ENCODE measurements around the gene TRIM59.

The TRIM59 gene

DNA sequence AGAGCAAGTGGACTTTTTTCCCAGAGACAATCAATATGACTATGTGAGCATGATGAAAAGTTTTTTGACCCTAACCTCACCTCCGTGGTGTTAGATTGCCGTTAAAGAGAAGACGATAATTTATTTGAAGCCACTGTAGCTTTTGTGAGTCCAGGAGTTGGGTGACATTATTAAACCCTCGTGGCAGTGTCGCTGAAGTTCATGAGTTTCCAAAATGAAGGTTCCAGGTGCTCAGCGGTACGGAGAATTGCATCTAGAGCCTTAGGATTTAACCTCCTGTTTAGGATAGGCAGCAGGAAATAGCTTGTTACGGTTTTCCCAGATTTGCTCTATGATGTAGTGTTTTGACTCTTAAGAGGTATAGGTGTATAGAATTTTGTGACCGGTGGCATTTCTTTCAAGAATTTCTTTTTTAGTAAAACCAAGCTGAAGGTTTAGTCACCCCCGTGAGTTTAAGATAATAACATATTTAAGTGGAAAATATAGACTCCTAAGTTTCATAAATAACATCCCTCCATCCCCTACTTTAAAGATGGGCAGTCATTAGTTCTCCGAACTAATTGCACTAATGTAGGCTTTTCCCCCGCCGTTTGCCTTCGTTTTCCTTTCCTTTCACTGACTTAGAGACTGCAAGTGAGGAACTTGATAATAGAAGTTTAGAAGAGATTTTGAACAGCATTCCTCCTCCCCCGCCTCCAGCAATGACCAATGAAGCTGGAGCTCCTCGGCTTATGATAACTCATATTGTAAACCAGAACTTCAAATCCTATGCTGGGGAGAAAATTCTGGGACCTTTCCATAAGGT lies 48.1 kb downstream of the TRIM59 start:
- H3K36me3 ChIP-seq (ENCODE audit: insufficient read depth, low read depth, low read length) = peaks cover 45% of the 10 kb centered on the region

DNA sequence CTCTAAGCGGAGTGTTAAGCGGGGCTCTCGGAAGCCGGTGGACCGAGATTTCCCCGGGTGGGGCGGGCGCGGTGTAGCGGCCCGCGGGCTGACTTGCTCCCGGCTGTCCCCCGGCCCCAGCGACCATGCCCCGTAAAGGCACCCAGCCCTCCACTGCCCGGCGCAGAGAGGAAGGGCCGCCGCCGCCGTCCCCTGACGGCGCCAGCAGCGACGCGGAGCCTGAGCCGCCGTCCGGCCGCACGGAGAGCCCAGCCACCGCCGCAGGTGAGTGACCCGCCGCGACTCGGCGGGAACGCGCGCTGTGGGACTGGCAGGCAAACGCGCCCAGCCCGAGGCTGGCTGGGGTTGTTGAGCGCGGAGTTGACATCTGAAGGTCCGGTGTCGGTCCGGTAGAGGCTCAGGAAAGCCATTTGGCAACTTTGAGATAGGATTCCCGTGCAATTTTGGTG lies 48.9 kb downstream of the TRIM59 start:
- peaks cover 38% of the 10 kb centered on the region for H3K36me3 ChIP-seq (ENCODE audit: insufficient read depth, low read depth, low read length)
- H3K4me3 ChIP-seq (ENCODE audit: low read length) = peak overlapping the region; percentile 88
- no peaks in the 10 kb centered on the region for H3K9me3 ChIP-seq (ENCODE audit: insufficient read depth, low read depth, low read length)
- peaks cover 14% of the 10 kb centered on the region; the same call in 1 of the 2 replicates for H3K4me1 ChIP-seq (ENCODE audit: insufficient read depth, low read length)
- peak overlapping the region; percentile 98 for H3K9ac ChIP-seq (ENCODE audit: low read depth, low read length)
- H3K27me3 ChIP-seq (ENCODE audit: insufficient read depth, low read length) = no peaks in the 10 kb centered on the region
- no peak overlapping the region for H3K27ac ChIP-seq (ENCODE audit: low read length)

More for the DNA sequence above, 48.1 kb downstream of the TRIM59 start:
- H3K4me1 ChIP-seq (ENCODE audit: insufficient read depth, low read length) = peaks cover 14% of the 10 kb centered on the region; the same call in 1 of the 2 replicates
- H3K4me3 ChIP-seq (ENCODE audit: low read length) = peak overlapping the region; percentile 88
- H3K27ac ChIP-seq (ENCODE audit: low read length) = no peak overlapping the region
- peak overlapping the region; percentile 98 for H3K9ac ChIP-seq (ENCODE audit: low read depth, low read length)
- no peaks in the 10 kb centered on the region for H3K9me3 ChIP-seq (ENCODE audit: insufficient read depth, low read depth, low read length)
- no peaks in the 10 kb centered on the region for H3K27me3 ChIP-seq (ENCODE audit: insufficient read depth, low read length)

DNA sequence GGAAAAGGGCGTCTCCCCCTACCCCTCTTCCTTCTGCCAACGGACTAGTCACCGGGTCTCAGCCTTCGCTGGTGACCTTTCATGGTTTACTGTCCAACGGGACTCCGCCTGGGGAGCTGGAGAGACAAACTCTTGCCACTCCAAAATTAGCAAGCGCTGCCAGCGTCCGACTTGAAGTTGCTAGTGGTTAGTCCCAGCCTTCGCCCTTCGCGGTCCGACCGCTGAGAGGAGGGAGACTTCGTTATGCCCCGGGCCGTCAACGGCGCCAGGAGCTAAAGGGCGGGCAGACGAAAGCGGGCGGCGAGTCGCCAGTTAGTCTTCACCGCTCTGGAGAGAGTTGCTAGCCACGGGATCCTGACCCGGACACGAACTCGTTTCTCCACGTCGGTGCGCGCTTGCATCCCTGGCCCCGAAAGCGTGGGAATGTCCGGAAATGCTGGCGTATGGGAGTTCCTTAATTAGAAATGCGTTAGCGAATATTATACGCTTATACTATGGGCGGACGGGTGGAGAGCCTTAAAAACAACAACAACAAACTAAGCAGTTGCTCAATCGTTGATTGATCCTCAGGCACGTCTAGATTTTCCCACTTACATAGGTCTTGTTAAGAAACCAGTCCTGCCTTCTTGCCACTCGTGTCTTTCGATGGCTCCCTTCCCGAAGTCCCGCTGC lies 49.4 kb downstream of the TRIM59 start:
- peak overlapping the region; percentile 98 for H3K9ac ChIP-seq (ENCODE audit: low read depth, low read length)
- peak overlapping the region; percentile 82 for H3K27ac ChIP-seq (ENCODE audit: low read length)
- no peaks in the 10 kb centered on the region for H3K9me3 ChIP-seq (ENCODE audit: insufficient read depth, low read depth, low read length)
- no peaks in the 10 kb centered on the region for H3K27me3 ChIP-seq (ENCODE audit: insufficient read depth, low read length)
- H3K4me1 ChIP-seq (ENCODE audit: insufficient read depth, low read length) = peaks cover 14% of the 10 kb centered on the region; the same call in 1 of the 2 replicates
- peaks cover 32% of the 10 kb centered on the region for H3K36me3 ChIP-seq (ENCODE audit: insufficient read depth, low read depth, low read length)
- peak overlapping the region; percentile 88 for H3K4me3 ChIP-seq (ENCODE audit: low read length)

DNA sequence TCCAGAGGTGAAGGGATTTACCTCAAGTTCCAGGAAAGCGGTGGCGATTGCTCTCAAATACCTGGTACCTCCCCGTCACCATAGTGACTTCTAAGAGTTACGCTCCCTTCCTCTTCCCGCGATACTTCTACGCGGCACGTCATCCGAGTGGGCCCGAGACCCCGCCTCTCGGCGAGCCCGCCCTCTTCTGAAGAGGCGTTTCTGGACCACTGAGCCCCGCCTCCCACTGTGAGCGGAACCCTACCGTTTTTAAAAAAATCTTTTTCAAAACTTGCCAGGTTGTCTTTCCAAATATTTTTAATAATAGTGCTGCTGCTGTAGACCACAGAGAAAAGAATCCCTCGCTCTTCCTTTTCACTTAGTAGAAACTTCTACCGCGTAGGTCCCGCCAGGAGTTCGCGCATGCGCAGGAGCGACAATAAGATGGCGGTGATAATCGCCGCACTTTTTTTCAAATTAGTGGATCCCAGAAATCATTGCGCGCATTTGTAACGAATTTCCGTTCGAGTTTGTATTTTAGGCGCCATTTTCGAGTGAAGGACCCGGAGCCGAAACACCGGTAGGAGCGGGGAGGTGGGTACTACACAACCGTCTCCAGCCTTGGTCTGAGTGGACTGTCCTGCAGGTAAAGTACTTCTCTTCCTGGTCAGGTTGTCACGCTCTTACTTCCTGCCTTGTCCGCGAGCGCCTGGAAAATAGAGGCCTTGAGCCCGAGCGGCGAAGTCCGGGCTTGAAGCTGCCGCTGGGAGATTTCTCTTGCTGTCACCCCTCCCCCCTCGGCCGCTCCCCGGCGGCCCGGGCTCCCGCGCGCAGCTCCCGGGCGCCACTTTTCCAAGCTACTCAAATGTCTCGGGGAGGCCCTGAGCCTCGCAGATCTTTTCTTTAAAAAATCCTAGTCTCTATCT lies 50.2 kb downstream of the TRIM59 start, which contains the start of the genes IFT80 and SMC4:
TSS of gene IFT80 (minus strand) at position 101 of the 905 bp plus-strand sequence. CDS start 14,625 bp downstream, outside the sequence.
TSS of gene SMC4 (plus strand) at position 526 of the 905 bp plus-strand sequence. CDS start 1,177 bp downstream, outside the sequence.
- Histone ChIP-seq H3K4me3 (ENCODE audit: low read length) (peak within 1 kb of the TSS; percentile 88), H3K27me3 (ENCODE audit: insufficient read depth, low read length) (no peaks in the 10 kb centered on the region), H3K4me1 (ENCODE audit: insufficient read depth, low read length) (peaks cover 14% of the 10 kb centered on the region; the same call in 1 of the 2 replicates), H3K9me3 (ENCODE audit: insufficient read depth, low read depth, low read length) (no peaks in the 10 kb centered on the region), H3K9ac (ENCODE audit: low read depth, low read length) (peak within 1 kb of the TSS; percentile 98), H3K36me3 (ENCODE audit: insufficient read depth, low read depth, low read length) (peaks cover 24% of the 10 kb centered on the region), H3K27ac (ENCODE audit: low read length) (peak within 1 kb of the TSS; percentile 82)

DNA sequence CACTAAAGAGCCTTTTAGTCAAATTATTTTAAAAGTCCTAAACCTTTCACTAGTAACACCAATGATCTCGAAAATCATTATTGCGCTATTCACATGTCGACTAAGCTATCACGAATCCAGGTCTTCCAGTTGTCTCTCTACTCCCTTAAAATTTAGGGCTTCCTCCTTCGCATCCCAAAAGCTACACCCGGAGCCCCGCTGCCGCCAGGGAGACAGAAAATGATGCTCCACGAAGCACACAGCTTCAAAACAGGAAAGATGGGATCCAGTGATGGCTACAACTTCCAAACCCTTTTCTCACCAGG lies 50.8 kb downstream of the TRIM59 start:
- H3K9ac ChIP-seq (ENCODE audit: low read depth, low read length) = peak overlapping the region; percentile 98
- no peaks in the 10 kb centered on the region for H3K9me3 ChIP-seq (ENCODE audit: insufficient read depth, low read depth, low read length)
- peaks cover 14% of the 10 kb centered on the region; the same call in 1 of the 2 replicates for H3K4me1 ChIP-seq (ENCODE audit: insufficient read depth, low read length)
- no peak overlapping the region for H3K27ac ChIP-seq (ENCODE audit: low read length)
- peak overlapping the region; percentile 88 for H3K4me3 ChIP-seq (ENCODE audit: low read length)
- peaks cover 18% of the 10 kb centered on the region for H3K36me3 ChIP-seq (ENCODE audit: insufficient read depth, low read depth, low read length)
- no peaks in the 10 kb centered on the region for H3K27me3 ChIP-seq (ENCODE audit: insufficient read depth, low read length)

DNA sequence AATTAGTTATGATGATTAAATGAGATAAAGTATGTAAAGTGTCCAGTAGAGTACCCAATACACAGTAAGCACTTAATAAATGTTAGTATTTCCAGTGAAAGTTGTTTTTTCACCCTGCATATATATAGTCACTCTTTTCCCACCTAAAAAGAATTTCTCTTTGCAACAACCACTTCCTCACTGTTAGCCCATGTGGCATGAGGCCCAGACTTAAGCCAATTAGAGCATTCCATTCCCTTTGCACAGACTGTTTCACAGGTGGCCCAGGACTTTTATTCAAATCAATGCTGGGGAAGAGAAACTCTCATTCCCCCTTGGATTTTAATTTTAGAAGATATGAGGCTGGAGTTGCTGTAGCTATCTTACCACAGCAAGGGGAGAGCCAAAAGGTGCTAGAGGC lies 54.3 kb downstream of the TRIM59 start:
- no peak overlapping the region for H3K4me3 ChIP-seq (ENCODE audit: low read length)
- no peaks in the 10 kb centered on the region for H3K27me3 ChIP-seq (ENCODE audit: insufficient read depth, low read length)
- no peaks in the 10 kb centered on the region for H3K9me3 ChIP-seq (ENCODE audit: insufficient read depth, low read depth, low read length)
- H3K4me1 ChIP-seq (ENCODE audit: insufficient read depth, low read length) = peaks cover 5% of the 10 kb centered on the region; the same call in 1 of the 2 replicates
- no peak overlapping the region for H3K9ac ChIP-seq (ENCODE audit: low read depth, low read length)
- H3K36me3 ChIP-seq (ENCODE audit: insufficient read depth, low read depth, low read length) = no peaks in the 10 kb centered on the region
- no peak overlapping the region for H3K27ac ChIP-seq (ENCODE audit: low read length)

DNA sequence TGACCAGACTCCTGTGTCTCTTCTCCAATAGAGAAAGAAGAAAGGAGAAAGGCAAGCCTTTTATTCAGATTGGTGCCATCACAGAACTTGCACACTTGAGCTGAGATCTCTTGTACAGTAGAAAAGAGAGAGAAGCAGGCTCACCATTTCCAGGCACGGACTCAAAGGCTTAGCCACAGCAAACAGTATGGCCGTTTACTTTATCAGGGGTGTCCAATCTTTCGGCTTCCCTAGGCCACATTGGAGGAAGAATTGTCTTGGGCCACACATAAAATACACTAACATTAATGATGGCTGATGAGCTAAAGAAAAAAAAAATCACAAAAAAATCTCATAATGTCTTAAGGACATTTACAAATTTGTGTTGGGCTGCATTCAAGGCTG lies 55.6 kb downstream of the TRIM59 start:
- H3K9ac ChIP-seq (ENCODE audit: low read depth, low read length) = no peak overlapping the region
- H3K36me3 ChIP-seq (ENCODE audit: insufficient read depth, low read depth, low read length) = no peaks in the 10 kb centered on the region
- no peaks in the 10 kb centered on the region for H3K27me3 ChIP-seq (ENCODE audit: insufficient read depth, low read length)
- no peak overlapping the region for H3K27ac ChIP-seq (ENCODE audit: low read length)
- H3K9me3 ChIP-seq (ENCODE audit: insufficient read depth, low read depth, low read length) = no peaks in the 10 kb centered on the region
- H3K4me3 ChIP-seq (ENCODE audit: low read length) = no peak overlapping the region
- peaks cover 5% of the 10 kb centered on the region; the same call in 1 of the 2 replicates for H3K4me1 ChIP-seq (ENCODE audit: insufficient read depth, low read length)

DNA sequence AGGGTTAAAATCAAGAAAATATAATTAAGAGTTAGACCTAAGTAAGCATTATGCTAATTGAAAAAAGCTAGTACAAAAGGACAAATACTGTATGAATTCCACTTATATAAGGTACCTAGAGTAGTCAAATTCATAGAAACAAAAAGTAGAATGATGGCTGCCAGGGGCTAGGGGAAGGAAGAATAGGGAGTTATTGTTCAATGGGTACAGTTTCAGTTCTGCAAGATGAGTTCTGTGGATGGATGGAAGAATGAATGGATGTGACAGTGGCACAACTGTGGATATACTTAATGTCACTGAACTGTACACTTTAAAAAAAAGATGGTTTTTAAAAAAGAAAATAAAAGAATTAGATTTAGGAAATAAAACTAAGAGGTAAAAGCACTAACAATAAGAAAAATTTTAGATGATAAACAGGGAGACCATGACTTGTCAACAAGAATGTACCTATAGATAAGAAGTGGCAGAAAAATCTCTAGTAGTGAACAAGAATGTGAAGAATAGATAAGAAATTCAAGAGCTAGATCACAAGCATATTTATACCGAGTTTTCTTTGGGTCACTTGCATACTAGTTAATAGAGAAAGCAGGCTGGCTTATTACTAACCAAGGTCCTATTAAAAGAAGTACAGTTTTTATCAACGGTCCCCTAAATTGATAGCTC lies 56.1 kb downstream of the TRIM59 start:
- H3K27ac ChIP-seq (ENCODE audit: low read length) = no peak overlapping the region
- no peaks in the 10 kb centered on the region for H3K36me3 ChIP-seq (ENCODE audit: insufficient read depth, low read depth, low read length)
- no peaks in the 10 kb centered on the region for H3K27me3 ChIP-seq (ENCODE audit: insufficient read depth, low read length)
- no peaks in the 10 kb centered on the region for H3K9me3 ChIP-seq (ENCODE audit: insufficient read depth, low read depth, low read length)
- no peak overlapping the region for H3K9ac ChIP-seq (ENCODE audit: low read depth, low read length)
- peaks cover 5% of the 10 kb centered on the region; the same call in 1 of the 2 replicates for H3K4me1 ChIP-seq (ENCODE audit: insufficient read depth, low read length)
- H3K4me3 ChIP-seq (ENCODE audit: low read length) = no peak overlapping the region

DNA sequence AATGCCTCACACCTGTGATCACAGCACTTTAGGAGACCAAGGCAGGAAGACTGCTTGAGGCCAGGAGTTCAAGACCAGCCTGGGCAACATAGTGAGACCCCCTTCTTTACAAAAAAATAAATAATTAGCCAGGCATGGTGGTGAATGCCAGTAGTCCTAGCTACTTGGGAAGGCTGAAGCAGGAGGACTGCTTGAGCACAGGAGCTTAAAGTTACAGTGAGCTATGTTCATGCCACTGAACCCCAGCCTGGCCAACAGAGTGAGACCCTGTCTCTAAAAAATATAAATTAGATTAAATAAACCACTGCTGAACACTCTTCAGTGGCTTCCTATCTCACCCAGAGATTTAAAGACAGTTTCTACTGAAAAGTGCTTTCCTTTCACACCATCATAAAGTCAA lies 56.8 kb downstream of the TRIM59 start:
- no peak overlapping the region for H3K9ac ChIP-seq (ENCODE audit: low read depth, low read length)
- no peaks in the 10 kb centered on the region for H3K4me1 ChIP-seq (ENCODE audit: insufficient read depth, low read length)

DNA sequence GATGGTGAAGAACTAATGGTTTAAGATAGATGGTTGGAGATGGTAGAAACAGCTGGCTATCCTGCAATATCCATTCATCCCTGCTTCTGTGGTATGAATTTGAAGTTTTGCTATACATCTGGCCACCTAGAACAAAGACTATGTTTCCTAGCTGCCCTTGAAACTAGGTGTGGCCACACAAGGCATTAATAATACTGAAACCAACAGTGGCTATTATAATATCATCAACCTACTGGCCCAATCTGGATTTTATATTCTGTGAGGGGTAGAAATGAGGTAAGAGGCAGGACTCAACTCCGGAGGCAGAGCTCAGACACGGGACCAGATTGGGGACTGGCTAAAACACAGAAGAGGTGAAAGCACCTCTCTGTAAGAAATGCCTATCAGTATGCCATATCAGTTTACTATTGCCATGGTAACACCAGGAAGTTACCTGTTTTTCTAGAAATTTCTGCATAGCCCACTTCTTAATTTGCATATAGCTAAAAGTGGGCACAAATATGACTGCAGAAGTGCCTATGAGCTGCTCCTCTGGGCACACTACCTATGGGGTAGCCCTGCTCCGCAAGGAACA lies 58.9 kb downstream of the TRIM59 start:
- Histone ChIP-seq H3K36me3 (ENCODE audit: insufficient read depth, low read depth, low read length) (no peaks in the 10 kb centered on the region), H3K4me1 (ENCODE audit: insufficient read depth, low read length) (no peaks in the 10 kb centered on the region), H3K27ac (ENCODE audit: low read length) (no peak overlapping the region), H3K4me3 (ENCODE audit: low read length) (no peak overlapping the region), H3K27me3 (ENCODE audit: insufficient read depth, low read length) (no peaks in the 10 kb centered on the region), H3K9me3 (ENCODE audit: insufficient read depth, low read depth, low read length) (no peaks in the 10 kb centered on the region), H3K9ac (ENCODE audit: low read depth, low read length) (no peak overlapping the region)

More for the DNA sequence above, 56.8 kb downstream of the TRIM59 start:
- Histone ChIP-seq H3K27me3 (ENCODE audit: insufficient read depth, low read length) (no peaks in the 10 kb centered on the region), H3K9me3 (ENCODE audit: insufficient read depth, low read depth, low read length) (no peaks in the 10 kb centered on the region), H3K36me3 (ENCODE audit: insufficient read depth, low read depth, low read length) (no peaks in the 10 kb centered on the region), H3K27ac (ENCODE audit: low read length) (no peak overlapping the region), H3K4me3 (ENCODE audit: low read length) (no peak overlapping the region)

Data from iPS-20b (cell line).